Retinal pigment epithelial cell (primary cell): Measurements from ENCODE around the gene MPV17L2.

ENCODE experiments used
- DNase-seq: peaks from one replicate; pipeline ENCODE4 v3.0.0-alpha.2; 2010; ENCODE audit warnings: low read depth
- H3K4me3 ChIP-seq: 2 replicates; pipeline ENCODE4 v1.5.1; 2011; ENCODE audit warnings: mild to moderate bottlenecking, low read length, control low read depth, moderate library complexity
- TF ChIP-seq, protein P1 (sequence below): conservative IDR thresholded peaks from 2 replicates; pipeline ENCODE4 v1.5.1; 2011; ENCODE audit warnings: low read depth, low read length, control low read depth, inconsistent platforms

MPV17L2 gene

DNA sequence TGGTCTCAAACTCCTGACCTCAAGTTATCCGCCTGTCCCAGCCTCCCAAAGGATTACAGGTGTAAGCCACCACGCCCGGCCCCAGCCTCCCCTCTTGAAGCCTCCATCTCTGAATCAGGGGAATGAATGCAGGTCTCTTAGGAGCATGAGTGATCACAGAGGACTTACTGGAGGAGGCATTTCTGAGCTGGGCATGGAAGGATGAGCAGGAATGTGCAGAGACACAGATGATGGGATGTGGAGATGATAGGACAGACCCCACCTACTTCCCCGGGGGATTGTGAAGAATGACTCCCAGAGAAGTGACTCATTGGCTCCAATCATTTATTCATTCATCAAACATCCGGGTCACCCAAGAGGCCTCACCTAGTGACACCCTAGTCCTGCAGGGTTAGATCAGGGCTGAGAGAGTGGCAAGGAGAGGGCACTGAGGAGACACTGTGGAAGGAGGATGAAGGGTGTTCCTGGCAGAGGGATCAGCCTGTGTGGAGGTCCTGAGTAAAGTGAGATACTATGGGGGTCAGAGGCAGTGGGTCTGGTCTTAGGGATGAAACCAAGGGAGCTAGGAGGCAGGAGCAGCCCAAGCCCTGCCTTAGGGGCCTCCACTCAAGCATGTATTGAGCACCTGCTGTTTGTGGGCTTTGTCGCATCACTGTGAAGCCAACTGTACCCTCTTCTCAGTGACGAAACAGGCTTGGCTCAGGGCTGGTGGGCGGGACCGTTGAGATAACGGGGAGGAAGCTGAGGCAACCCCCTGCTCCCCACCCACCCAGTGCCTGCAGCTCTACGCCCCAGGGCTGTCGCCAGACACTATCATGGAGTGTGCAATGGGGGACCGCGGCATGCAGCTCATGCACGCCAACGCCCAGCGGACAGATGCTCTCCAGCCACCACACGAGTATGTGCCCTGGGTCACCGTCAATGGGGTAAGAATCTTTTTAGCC is 16.4 kb upstream of the MPV17L2 start:
- TF ChIP-seq, protein P1, sequence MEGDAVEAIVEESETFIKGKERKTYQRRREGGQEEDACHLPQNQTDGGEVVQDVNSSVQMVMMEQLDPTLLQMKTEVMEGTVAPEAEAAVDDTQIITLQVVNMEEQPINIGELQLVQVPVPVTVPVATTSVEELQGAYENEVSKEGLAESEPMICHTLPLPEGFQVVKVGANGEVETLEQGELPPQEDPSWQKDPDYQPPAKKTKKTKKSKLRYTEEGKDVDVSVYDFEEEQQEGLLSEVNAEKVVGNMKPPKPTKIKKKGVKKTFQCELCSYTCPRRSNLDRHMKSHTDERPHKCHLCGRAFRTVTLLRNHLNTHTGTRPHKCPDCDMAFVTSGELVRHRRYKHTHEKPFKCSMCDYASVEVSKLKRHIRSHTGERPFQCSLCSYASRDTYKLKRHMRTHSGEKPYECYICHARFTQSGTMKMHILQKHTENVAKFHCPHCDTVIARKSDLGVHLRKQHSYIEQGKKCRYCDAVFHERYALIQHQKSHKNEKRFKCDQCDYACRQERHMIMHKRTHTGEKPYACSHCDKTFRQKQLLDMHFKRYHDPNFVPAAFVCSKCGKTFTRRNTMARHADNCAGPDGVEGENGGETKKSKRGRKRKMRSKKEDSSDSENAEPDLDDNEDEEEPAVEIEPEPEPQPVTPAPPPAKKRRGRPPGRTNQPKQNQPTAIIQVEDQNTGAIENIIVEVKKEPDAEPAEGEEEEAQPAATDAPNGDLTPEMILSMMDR, result no peak
- H3K4me3 ChIP-seq, result no peak overlapping the region
- DNase-seq, result no peak

DNA sequence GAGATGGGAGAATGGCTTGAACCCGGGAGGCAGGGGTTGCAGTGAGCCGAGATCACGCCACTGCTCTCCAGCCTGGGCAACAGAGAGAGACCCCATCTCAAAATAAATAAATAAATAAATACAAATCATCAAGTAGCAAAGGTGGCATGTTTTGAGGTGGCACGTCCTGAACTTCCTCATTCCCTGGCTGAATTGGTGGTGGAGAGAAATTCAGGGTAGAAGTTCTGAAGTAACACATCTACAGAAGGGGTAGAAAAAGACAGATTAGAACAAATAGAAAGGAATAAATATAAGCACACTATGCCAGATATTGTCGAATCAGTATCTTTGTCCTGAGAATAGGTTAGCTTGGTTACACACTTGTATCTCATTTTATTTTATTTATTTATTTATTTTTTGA is 13.1 kb upstream of the MPV17L2 start:
- TF ChIP-seq, protein P1, result no peak
- no peak for DNase-seq
- no peak overlapping the region for H3K4me3 ChIP-seq

DNA sequence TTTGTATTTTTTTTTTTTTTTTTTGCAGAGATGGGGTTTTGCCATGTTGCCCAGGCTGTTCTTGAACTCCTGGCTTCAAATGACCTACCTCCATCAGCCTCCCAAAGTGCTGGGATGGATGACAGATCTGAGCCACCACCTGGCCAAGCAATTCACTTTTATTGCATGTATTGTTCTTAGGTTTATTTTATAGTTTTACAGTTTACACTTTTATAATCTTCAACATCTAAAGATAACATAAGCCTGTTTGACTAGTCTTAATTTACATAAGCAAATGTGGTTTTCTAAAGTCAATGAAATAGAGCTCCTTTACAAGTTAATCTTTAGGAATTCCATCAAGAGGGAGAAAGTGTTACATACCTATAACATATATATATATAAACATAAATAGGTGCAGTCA is 9.5 kb upstream of the MPV17L2 start:
- DNase-seq, result no peak
- TF ChIP-seq, protein P1, result no peak
- H3K4me3 ChIP-seq, result no peak overlapping the region

- TF ChIP-seq, protein P1, result no peak
- H3K4me3 ChIP-seq, result no peak overlapping the region
- no peak for DNase-seq
Measured at GRCh38 chr19:18185538-18185937, 7.5 kb upstream of the MPV17L2 start.

DNA sequence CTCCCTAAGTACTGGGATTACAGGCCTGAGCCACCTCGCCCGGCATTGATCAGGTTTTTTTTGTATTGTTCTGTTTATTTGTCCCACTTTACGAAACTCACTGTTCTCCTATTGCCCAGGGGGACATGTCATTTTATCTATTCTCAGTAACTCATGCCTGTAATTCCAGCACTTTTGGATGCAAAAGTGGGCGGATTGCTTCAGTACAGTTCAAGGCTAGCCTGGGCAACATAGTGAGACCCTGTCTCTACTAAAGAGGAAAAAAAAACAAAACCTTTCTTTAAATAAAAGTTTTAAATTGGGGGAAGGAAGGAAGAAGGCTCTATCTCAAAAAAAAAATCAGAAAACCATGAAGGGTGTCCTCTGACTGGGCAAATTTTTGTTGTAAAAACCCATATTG is 2.7 kb upstream of the MPV17L2 start:
- DNase-seq, result no peak
- TF ChIP-seq, protein P1, result no peak
- H3K4me3 ChIP-seq, result no peak overlapping the region

DNA sequence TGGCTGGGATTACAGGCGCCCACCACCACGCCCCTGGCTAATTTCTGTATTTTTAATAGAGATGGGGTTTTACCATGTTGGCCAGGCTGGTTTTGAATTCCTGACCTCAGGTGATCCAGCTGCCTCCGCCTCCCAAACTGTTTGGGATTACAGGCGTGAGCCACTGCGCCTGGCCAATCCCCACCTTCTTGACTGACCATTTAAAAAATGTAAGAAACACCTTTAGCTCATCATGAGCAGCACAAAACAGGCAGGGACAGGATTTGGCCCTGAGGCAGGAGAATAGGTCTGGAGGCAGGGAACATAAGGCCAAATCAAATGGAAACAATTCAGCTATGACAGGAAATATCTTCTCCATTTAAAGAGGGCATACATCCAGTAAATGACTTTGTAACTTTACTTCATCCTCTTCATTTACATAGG is 1.4 kb upstream of the MPV17L2 start:
- TF ChIP-seq, protein P1, result no peak
- no peak for DNase-seq
- peak overlapping the region; percentile 59 for H3K4me3 ChIP-seq

DNA sequence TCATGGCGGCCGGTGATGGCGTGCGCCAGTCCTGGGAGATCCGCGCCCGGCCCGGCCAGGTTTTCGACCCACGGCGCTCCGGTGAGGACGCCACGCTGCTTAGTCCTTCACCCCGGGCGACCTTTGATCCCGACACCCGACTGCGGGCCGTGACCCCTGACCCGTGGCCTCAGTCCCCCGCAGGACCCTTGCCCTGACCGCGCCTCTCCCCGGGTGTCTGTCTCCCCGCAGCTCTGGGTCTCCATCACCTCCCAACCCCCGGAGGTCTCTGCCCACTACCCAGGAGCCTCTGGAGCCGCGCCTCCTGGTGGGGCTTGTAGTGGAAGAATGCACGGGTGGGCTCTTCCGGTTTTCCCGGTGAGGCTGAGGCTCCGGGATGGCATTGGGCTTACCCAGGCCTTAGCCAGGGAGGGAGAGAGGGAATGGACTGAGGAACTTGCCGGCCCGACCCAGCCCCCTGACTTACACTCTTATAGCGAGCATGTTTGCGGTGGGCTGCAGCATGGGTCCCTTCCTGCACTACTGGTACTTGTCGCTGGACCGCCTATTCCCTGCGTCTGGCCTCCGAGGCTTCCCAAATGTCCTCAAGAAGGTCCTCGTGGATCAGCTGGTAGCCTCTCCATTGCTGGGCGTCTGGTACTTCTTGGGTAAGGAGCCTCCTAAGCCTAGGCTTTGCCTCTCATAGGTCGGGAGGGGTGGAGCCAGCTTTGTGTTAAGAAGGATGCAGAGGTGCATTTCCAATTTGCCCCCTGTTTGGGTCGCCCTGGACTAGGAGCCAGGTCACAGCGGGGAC is 566 bp downstream of the MPV17L2 start:
- TF ChIP-seq, protein P1, result no peak
- peak overlapping the region; percentile 85 for H3K4me3 ChIP-seq
- no peak for DNase-seq
